ENCODE measurements around the gene MAP3K19. TPM values are rescaled to one million over a fixed set of nuclear protein-coding genes. Genes with fewer than 3 reads are reported as not detected.
"Not testable (repeated sequence)": the region's sequence is repeated elsewhere in the genome, so short reads cannot be mapped to it uniquely, and the experiment has no call there.

The MAP3K19 gene
- total RNA-seq (2014; rRNA removed; shearing (Covaris generic); ENCODE audit: low replicate concordance), result not detected in 2 replicates

GRCh38 chr2:135047300-135047699 lies at the start of gene MAP3K19:
Gene MAP3K19 (minus strand): TSS chr2:135047447. CDS start chr2:135024647, 22,800 bp downstream.
- no peak for DNase-seq
- Histone ChIP-seq H3K4me3 (no peak within 1 kb of the TSS), H3K36me3 (peaks cover 2% of the 10 kb centered on the region), H3K27me3 (peaks cover 7% of the 10 kb centered on the region; the same call in 1 of the 2 replicates), H3K9me3 (no peaks in the 10 kb centered on the region)

GRCh38 chr2:135096665-135097446 lies 49.6 kb upstream of the MAP3K19 start:
- DNase-seq, result no peak
- no peak overlapping the region for H3K4me3 ChIP-seq

GRCh38 chr2:135095591-135095990 lies 48.3 kb upstream of the MAP3K19 start:
- DNase-seq, result no peak
- no peaks in the 10 kb centered on the region for H3K9me3 ChIP-seq
- H3K36me3 ChIP-seq, result peaks cover 64% of the 10 kb centered on the region
- no peaks in the 10 kb centered on the region for H3K27me3 ChIP-seq
- H3K4me3 ChIP-seq, result no peak overlapping the region

More at GRCh38 chr2:135096665-135097446, 49.6 kb upstream of the MAP3K19 start:
- peaks cover 58% of the 10 kb centered on the region for H3K36me3 ChIP-seq
- no peaks in the 10 kb centered on the region for H3K9me3 ChIP-seq
- H3K27me3 ChIP-seq, result no peaks in the 10 kb centered on the region

GRCh38 chr2:135094508-135094907 lies 47.3 kb upstream of the MAP3K19 start:
- no peak for DNase-seq
- no peaks in the 10 kb centered on the region for H3K27me3 ChIP-seq
- H3K4me3 ChIP-seq, result no peak overlapping the region
- peaks cover 68% of the 10 kb centered on the region for H3K36me3 ChIP-seq
- no peaks in the 10 kb centered on the region for H3K9me3 ChIP-seq

GRCh38 chr2:135093670-135094330 lies 46.6 kb upstream of the MAP3K19 start:
- Histone ChIP-seq H3K36me3 (peaks cover 75% of the 10 kb centered on the region), H3K27me3 (no peaks in the 10 kb centered on the region), H3K4me3 (no peak overlapping the region), H3K9me3 (no peaks in the 10 kb centered on the region)
- DNase-seq, result no peak

GRCh38 chr2:135093193-135093592 lies 45.9 kb upstream of the MAP3K19 start:
- peaks cover 77% of the 10 kb centered on the region for H3K36me3 ChIP-seq
- DNase-seq, result no peak
- no peaks in the 10 kb centered on the region for H3K9me3 ChIP-seq
- H3K4me3 ChIP-seq, result no peak overlapping the region
- H3K27me3 ChIP-seq, result no peaks in the 10 kb centered on the region

- Histone ChIP-seq H3K4me3 (no peak overlapping the region), H3K36me3 (peaks cover 73% of the 10 kb centered on the region), H3K9me3 (no peaks in the 10 kb centered on the region; the same call in 1 of the 2 replicates), H3K27me3 (no peaks in the 10 kb centered on the region)
- no peak for DNase-seq
These were observed 44.4 kb upstream of the MAP3K19 start for GRCh38 chr2:135091681-135092080.

GRCh38 chr2:135089597-135089996 lies 42.4 kb upstream of the MAP3K19 start:
- not testable (repeated sequence) for H3K27me3 ChIP-seq, DNase-seq, H3K4me3 ChIP-seq

GRCh38 chr2:135086222-135086621 lies 39.0 kb upstream of the MAP3K19 start:
- H3K4me3 ChIP-seq, result no peak overlapping the region
- H3K9me3 ChIP-seq, result no peaks in the 10 kb centered on the region; the same call in 1 of the 2 replicates
- no peak for DNase-seq
- peaks cover 33% of the 10 kb centered on the region for H3K36me3 ChIP-seq
- no peaks in the 10 kb centered on the region for H3K27me3 ChIP-seq

More at GRCh38 chr2:135089597-135089996, 42.4 kb upstream of the MAP3K19 start:
- peaks cover 54% of the 10 kb centered on the region for H3K36me3 ChIP-seq
- not testable (repeated sequence) for H3K9me3 ChIP-seq

- DNase-seq, result no peak
- H3K36me3 ChIP-seq, result peaks cover 40% of the 10 kb centered on the region
- no peaks in the 10 kb centered on the region; the same call in 1 of the 2 replicates for H3K9me3 ChIP-seq
- H3K27me3 ChIP-seq, result no peaks in the 10 kb centered on the region
- no peak overlapping the region for H3K4me3 ChIP-seq
These were observed 31.2 kb upstream of the MAP3K19 start for GRCh38 chr2:135078417-135078816.

- no peak for DNase-seq
- Histone ChIP-seq H3K4me3 (no peak overlapping the region), H3K9me3 (peaks cover 16% of the 10 kb centered on the region), H3K27me3 (no peaks in the 10 kb centered on the region), H3K36me3 (peaks cover 51% of the 10 kb centered on the region)
These were observed 29.3 kb upstream of the MAP3K19 start for GRCh38 chr2:135076556-135076955.

- Histone ChIP-seq H3K27me3 (no peaks in the 10 kb centered on the region), H3K4me3 (no peak overlapping the region), H3K9me3 (peaks cover 34% of the 10 kb centered on the region), H3K36me3 (peaks cover 64% of the 10 kb centered on the region)
- no peak for DNase-seq
These were observed 27.0 kb upstream of the MAP3K19 start for GRCh38 chr2:135074216-135074615.

GRCh38 chr2:135072125-135072997 lies 25.1 kb upstream of the MAP3K19 start:
- Histone ChIP-seq H3K4me3 (no peak overlapping the region), H3K36me3 (peaks cover 73% of the 10 kb centered on the region), H3K9me3 (peaks cover 39% of the 10 kb centered on the region), H3K27me3 (no peaks in the 10 kb centered on the region)
- DNase-seq, result no peak

GRCh38 chr2:135066710-135067109 lies 19.5 kb upstream of the MAP3K19 start:
- peaks cover 24% of the 10 kb centered on the region for H3K9me3 ChIP-seq
- no peaks in the 10 kb centered on the region for H3K27me3 ChIP-seq
- H3K36me3 ChIP-seq, result peaks cover 87% of the 10 kb centered on the region
- DNase-seq, result no peak
- no peak overlapping the region for H3K4me3 ChIP-seq

GRCh38 chr2:135064149-135064548 lies 16.9 kb upstream of the MAP3K19 start:
- H3K36me3 ChIP-seq, result peaks cover 86% of the 10 kb centered on the region
- H3K9me3 ChIP-seq, result peaks cover 4% of the 10 kb centered on the region
- no peaks in the 10 kb centered on the region for H3K27me3 ChIP-seq
- H3K4me3 ChIP-seq, result no peak overlapping the region
- no peak for DNase-seq

GRCh38 chr2:135063210-135063609 lies 16.0 kb upstream of the MAP3K19 start:
- H3K9me3 ChIP-seq, result no peaks in the 10 kb centered on the region
- DNase-seq, result no peak
- H3K27me3 ChIP-seq, result no peaks in the 10 kb centered on the region
- H3K36me3 ChIP-seq, result peaks cover 87% of the 10 kb centered on the region
- no peak overlapping the region for H3K4me3 ChIP-seq

- H3K9me3 ChIP-seq, result no peaks in the 10 kb centered on the region
- DNase-seq, result no peak
- no peak overlapping the region for H3K4me3 ChIP-seq
- H3K27me3 ChIP-seq, result no peaks in the 10 kb centered on the region
- H3K36me3 ChIP-seq, result peaks cover 82% of the 10 kb centered on the region
These were observed 12.3 kb upstream of the MAP3K19 start for GRCh38 chr2:135059577-135059976.

All from MG63 (cell line).